A549 (cell line): Measurements from ENCODE around the gene ZDHHC1. TPM values are rescaled to one million over a fixed set of nuclear protein-coding genes. Genes with fewer than 3 reads are reported as not detected.

ENCODE experiments used
- ATAC-seq, 2 experiments: fragments of 200-7000 bp in 1 of 2; fragments of >200 bp in 1 of 2; cut with Nextera tagmentation in 1 of 2; cut with Tn5 transposase in 1 of 2; 3 replicates each; pipeline versions ENCODE4 v1.8.0 to v1.9.1; 2018 to 2020; ENCODE audit warnings: mild to moderate bottlenecking in 1 of 2, moderate library complexity in 1 of 2
- CTCF ChIA-PET: fragments of 300-600 bp; sonication (Branson Sonifier 250); formaldehyde crosslinking; extraction: SDS; loops from one replicate; lab custom pipeline; 2021; ENCODE audit warnings: antibody characterized with exemption, inconsistent platforms; lab: Yijun Ruan, JAX
- POLR2A ChIA-PET: fragments of 350-600 bp; formaldehyde crosslinking; extraction: SDS; loops from one replicate; lab custom pipeline; 2021; ENCODE audit warnings: antibody characterized with exemption, inconsistent platforms; lab: Yijun Ruan, JAX
- DNase-seq, 2 experiments: peaks; one replicate each; pipeline versions ENCODE4 v3.0.0 to v3.0.0-alpha.2; 2011 to 2016; ENCODE audit warnings: low read depth in 1 of 2, low spot score in 1 of 2
- FAIRE-seq: peaks from 2 replicates; lab custom pipeline; 2011; peaks lifted over from hg19 to GRCh38; lab: Jason Lieb, UNC
- H3K27ac ChIP-seq, 2 experiments: fragments of >200 bp; sonication (Bioruptor Twin); formaldehyde crosslinking; 3 replicates each; pipeline ENCODE4 v1.5.1; 2016 to 2017
- H3K4me1 ChIP-seq: fragments of >200 bp; sonication (Bioruptor Twin); formaldehyde crosslinking; 3 replicates; pipeline ENCODE4 v1.6.1; 2016
- H3K4me2 ChIP-seq: fragments of >200 bp; sonication (Bioruptor Twin); formaldehyde crosslinking; 3 replicates; pipeline ENCODE4 v1.6.1; 2016
- H3K4me3 ChIP-seq: fragments of >200 bp; sonication (Bioruptor Twin); formaldehyde crosslinking; 3 replicates; pipeline ENCODE4 v1.5.1; 2016
- H3K9me3 ChIP-seq: fragments of >200 bp; sonication (Bioruptor Twin); formaldehyde crosslinking; 3 replicates; pipeline ENCODE4 v1.6.1; 2016
- ATOH8 ChIP-seq: fragments of 250-450 bp; sonication (Bioruptor Pico); IDR thresholded peaks from 2 replicates; pipeline ENCODE4 v1.5.0; 2020; ENCODE audit warnings: low read depth, mild to moderate bottlenecking, moderate library complexity
- BCL3 ChIP-seq: fragments of >200 bp; sonication (Bioruptor Twin); formaldehyde crosslinking; IDR thresholded peaks from 3 replicates; pipeline ENCODE4 v1.6.1; 2016
- BHLHE40 ChIP-seq: IDR thresholded peaks from 2 replicates; pipeline ENCODE4 v1.6.1; 2012; ENCODE audit warnings: low read depth, low read length, inconsistent platforms
- CBX2 ChIP-seq: fragments of 200-600 bp; sonication (generic); IDR thresholded peaks from 2 replicates; pipeline ENCODE4 v1.6.1; 2016; ENCODE audit warnings: low read depth, mild to moderate bottlenecking, borderline replicate concordance
- CEBPB ChIP-seq, 2 experiments: fragments of >200 bp in 1 of 2; sonication (Bioruptor Twin) in 1 of 2; formaldehyde crosslinking in 1 of 2; IDR thresholded peaks; 2 replicates each; pipeline ENCODE4 v1.6.1; 2012 to 2016
- CHD2 ChIP-seq: fragments of 150-350 bp; IDR thresholded peaks from 2 replicates; pipeline ENCODE4 v1.6.1; 2014; ENCODE audit warnings: low read length; ENCODE audit not compliant: partially characterized antibody
- E2F6 ChIP-seq: IDR thresholded peaks from 2 replicates; pipeline ENCODE4 v1.6.1; 2012; ENCODE audit warnings: low read depth, borderline replicate concordance
- ELK1 ChIP-seq: fragments of 150-350 bp; IDR thresholded peaks from 2 replicates; pipeline ENCODE4 v1.6.1; 2014; ENCODE audit warnings: low read depth, mild to moderate bottlenecking, low read length
- EP300 ChIP-seq, 2 experiments: fragments of >200 bp; sonication (Bioruptor Twin); formaldehyde crosslinking; IDR thresholded peaks; 2 replicates in 1 of 2; 3 replicates in 1 of 2; pipeline ENCODE4 v1.6.1; 2016 to 2017
- HES2 ChIP-seq: fragments of >200 bp; sonication (Bioruptor Twin); formaldehyde crosslinking; IDR thresholded peaks from 2 replicates; pipeline ENCODE4 v1.6.1; 2016
- HMGXB4 ChIP-seq: fragments of 250-450 bp; sonication (Bioruptor Pico); IDR thresholded peaks from 2 replicates; pipeline ENCODE4 v1.5.0; 2021; ENCODE audit warnings: mild to moderate bottlenecking, moderate library complexity, borderline replicate concordance
- HOXB13 ChIP-seq: fragments of 250-450 bp; sonication (Bioruptor Pico); IDR thresholded peaks from 2 replicates; pipeline ENCODE4 v1.5.0; 2020; ENCODE audit warnings: low read depth, mild to moderate bottlenecking, moderate library complexity
- HOXB5 ChIP-seq: fragments of 250-450 bp; sonication (Bioruptor Pico); IDR thresholded peaks from 2 replicates; pipeline ENCODE4 v1.5.0; 2020; ENCODE audit warnings: mild to moderate bottlenecking, moderate library complexity
- KDM5A ChIP-seq: fragments of 200-600 bp; sonication (generic); IDR thresholded peaks from 2 replicates; pipeline ENCODE4 v1.6.1; 2016; ENCODE audit warnings: antibody characterized with exemption, mild to moderate bottlenecking
- MAFK ChIP-seq: fragments of 450-650 bp; IDR thresholded peaks from 2 replicates; pipeline ENCODE4 v1.6.1; 2014; ENCODE audit not compliant: partially characterized antibody
- POLR2AphosphoS2 ChIP-seq: conservative IDR thresholded peaks from 2 replicates; pipeline ENCODE4 v1.6.1; 2012; ENCODE audit warnings: low read length, improper control_type of control experiment, inconsistent platforms
- RNF2 ChIP-seq: fragments of 200-600 bp; sonication (generic); IDR thresholded peaks from 2 replicates; pipeline ENCODE4 v1.6.1; 2016; ENCODE audit warnings: low read depth, mild to moderate bottlenecking, antibody characterized with exemption, moderate library complexity, borderline replicate concordance
- SMC3 ChIP-seq: fragments of >200 bp; sonication (Bioruptor Twin); formaldehyde crosslinking; IDR thresholded peaks from 3 replicates; pipeline ENCODE4 v1.6.1; 2018; ENCODE audit warnings: inconsistent platforms
- TP53 ChIP-seq: fragments of 250-450 bp; sonication (Bioruptor Pico); IDR thresholded peaks from 2 replicates; pipeline ENCODE4 v1.5.0; 2021; ENCODE audit warnings: mild to moderate bottlenecking, moderate library complexity
- ZC3H11A ChIP-seq: fragments of 450-650 bp; IDR thresholded peaks from 2 replicates; pipeline ENCODE4 v1.6.1; 2014; ENCODE audit warnings: antibody characterized with exemption, mild to moderate bottlenecking
- ZFP36 ChIP-seq: fragments of 450-650 bp; IDR thresholded peaks from 2 replicates; pipeline ENCODE4 v1.6.1; 2014; ENCODE audit warnings: borderline replicate concordance; ENCODE audit not compliant: partially characterized antibody
- ZNF302 ChIP-seq: fragments of 250-450 bp; sonication (Bioruptor Pico); IDR thresholded peaks from 2 replicates; pipeline ENCODE4 v1.9.0; 2021; ENCODE audit warnings: inconsistent platforms, mild to moderate bottlenecking, moderate library complexity
- ZSCAN20 ChIP-seq: fragments of 250-450 bp; sonication (Bioruptor Pico); IDR thresholded peaks from 2 replicates; pipeline ENCODE4 v1.8.0; 2022; ENCODE audit warnings: mild to moderate bottlenecking, moderate library complexity
- WGBS: methylation state at CpG from one replicate; pipeline ENCODE4 v1.1.6; 2017; ENCODE audit errors: missing lambda C conversion rate; 5-methylcytosine and 5-hydroxymethylcytosine counted together
- polyA plus RNA-seq, 4 experiments: library from polyadenylated mRNA; depleted of rRNA in 3 of 4; stranded (reverse); fragments of >200 nt; fragmentation: RNase III in 1 of 4; extraction: RNeasy Plus Mini Kit Qiagen cat#74134 plus additional on column Dnase treatment in 1 of 4; gene quantifications; 2 replicates in 3 of 4; 3 replicates in 1 of 4; pipeline ENCODE4 v1.2.3, GENCODE V29; 2011 to 2017

The ZDHHC1 gene
- polyA plus RNA-seq, 2 of the 4 experiments (the other 2 are of a cell fraction), result 3.5 to 5.9 TPM

- H3K4me1 ChIP-seq, result peaks cover 16% of the 10 kb centered on the region; the same call in 2 of the 3 replicates
- no peak for TF ChIP-seq BCL3
- no peak for TF ChIP-seq HOXB5 (CRISPR knock-in tag)
- TF ChIP-seq HES2, result no peak
- no peak for TF ChIP-seq ZC3H11A
- TF ChIP-seq ZSCAN20 (CRISPR knock-in tag), result no peak
- no peak for TF ChIP-seq MAFK
- TF ChIP-seq EP300 (IDR thresholded peaks at IDR 0.05), result no peak
- TF ChIP-seq KDM5A, result no peak
- TF ChIP-seq CEBPB (IDR thresholded peaks at IDR 0.05), result no peak
- TF ChIP-seq, all 56 proteins: peak for 0
- ATAC-seq, result no peak
- POLR2A ChIA-PET, result no interaction called here
- CTCF ChIA-PET, result interaction anchor here (0.8 to 13.1 kb wide), 10 partner anchors 11 to 204 kb away, joined by 3 to 176 read pairs (median 20); partner anchors contain the start of genes ATP6V0D1, KCTD19 and LRRC36
- WGBS, result 70% methylated on average over 2 of the region's 2 CpGs
- no peak overlapping the region for H3K27ac ChIP-seq
- no peak overlapping the region for H3K4me2 ChIP-seq
- H3K4me3 ChIP-seq, result no peak overlapping the region
- no peak for DNase-seq
- no peaks in the 10 kb centered on the region for H3K9me3 ChIP-seq
- no peak for FAIRE-seq
Observed at GRCh38 chr16:67464565-67464964, 48.3 kb upstream of the ZDHHC1 start.

GRCh38 chr16:67463691-67464090 is 47.4 kb upstream of the ZDHHC1 start:
- H3K4me1 ChIP-seq, result peaks cover 17% of the 10 kb centered on the region; the same call in 2 of the 3 replicates
- WGBS, result 78% methylated on average over 4 of the region's 4 CpGs
- FAIRE-seq (no peak), DNase-seq (no peak), ATAC-seq (no peak)
- POLR2A ChIA-PET, result no interaction called here
- CTCF ChIA-PET, result interaction anchor here (1.4 to 13.1 kb wide), 6 partner anchors 12 to 137 kb away, joined by 4 to 176 read pairs (median 30); partner anchors contain the start of genes KCTD19 and LRRC36
- no peak for TF ChIP-seq HMGXB4 (CRISPR knock-in tag)
- TF ChIP-seq TP53, result no peak
- TF ChIP-seq ATOH8 (CRISPR knock-in tag), result no peak
- no peak for TF ChIP-seq ZSCAN20 (CRISPR knock-in tag)
- TF ChIP-seq CEBPB (IDR thresholded peaks at IDR 0.05), result no peak
- no peak for TF ChIP-seq CBX2
- TF ChIP-seq ZFP36, result no peak
- no peak for TF ChIP-seq BHLHE40
- no peak for TF ChIP-seq POLR2AphosphoS2
- no peak for TF ChIP-seq CHD2
- no peak for TF ChIP-seq EP300 (IDR thresholded peaks at IDR 0.05)
- no peak for TF ChIP-seq ELK1
- TF ChIP-seq RNF2, result no peak
- no peak for TF ChIP-seq E2F6
- no peak for TF ChIP-seq ZNF302 (CRISPR knock-in tag)
- no peak for TF ChIP-seq SMC3
- TF ChIP-seq HES2, result no peak
- no peak for TF ChIP-seq HOXB13 (CRISPR knock-in tag)
- no peak for TF ChIP-seq ZC3H11A
- H3K9me3 ChIP-seq, result no peaks in the 10 kb centered on the region
- no peak overlapping the region for H3K27ac ChIP-seq
- no peak overlapping the region for H3K4me3 ChIP-seq
- H3K4me2 ChIP-seq, result no peak overlapping the region
